B cell (primary cell): ENCODE data around the gene CAPN11. TPM values are rescaled to one million over a fixed set of nuclear protein-coding genes. Genes with fewer than 3 reads are reported as not detected.

Source experiments
- ATAC-seq: fragments of 200-7000 bp; cut with Tn5 transposase; one replicate; pipeline ENCODE4 v1.10.0; 2021; ENCODE audit warnings: low read depth, mild to moderate bottlenecking, moderate number of reproducible peaks, moderate library complexity
- CTCF ChIA-PET: fragments of 350-600 bp; sonication (Branson Sonifier 250); formaldehyde crosslinking; loops from one replicate; lab custom pipeline; 2021; ENCODE audit warnings: antibody characterized with exemption, inconsistent platforms; lab: Charles Lee
- POLR2A ChIA-PET: fragments of 350-600 bp; sonication (Branson Sonifier 250); formaldehyde crosslinking; loops from one replicate; lab custom pipeline; 2021; ENCODE audit warnings: antibody characterized with exemption; lab: Charles Lee
- DNase-seq: peaks from one replicate; pipeline ENCODE4 v3.0.0; 2013
- H2AFZ ChIP-seq: 2 replicates; pipeline ENCODE4 v1.6.1; 2012; ENCODE audit warnings: mild to moderate bottlenecking, low read depth, low read length; ENCODE audit not compliant: insufficient read depth, poor library complexity, severe bottlenecking
- H3K27ac ChIP-seq, 2 donors: 1 replicate in 1 of 2; 2 replicates in 1 of 2; pipeline ENCODE4 v1.5.1; 2012 to 2013; ENCODE audit warnings: low read length in 2 of 2, mild to moderate bottlenecking in 2 of 2, moderate library complexity in 1 of 2
- H3K27me3 ChIP-seq, 4 experiments: fragments of 200-600 bp in 1 of 4; sonication (generic) in 1 of 4; replicated peaks in 1 of 4; 1 replicate in 2 of 4; 2 replicates in 2 of 4; pipeline versions ENCODE4 v1.6.1 to v1.7.0; 2013 to 2016; ENCODE audit warnings: low read length in 3 of 4, mild to moderate bottlenecking in 2 of 4, mixed read lengths in 1 of 4, moderate library complexity in 1 of 4; ENCODE audit not compliant: insufficient read depth in 4 of 4, control insufficient read depth in 3 of 4; ENCODE audit errors: control extremely low read depth in 1 of 4
- H3K36me3 ChIP-seq, 2 experiments: replicated peaks in 1 of 2; 1 replicate in 1 of 2; 2 replicates in 1 of 2; pipeline versions ENCODE4 v1.6.1 to v1.7.1; 2013; ENCODE audit warnings: low read length in 1 of 2; ENCODE audit not compliant: insufficient read depth in 2 of 2, control insufficient read depth in 1 of 2; ENCODE audit errors: control extremely low read depth in 1 of 2, extremely low read depth in 1 of 2
- H3K4me1 ChIP-seq, 2 donors: fragments of 200-600 bp in 1 of 2; sonication (generic) in 1 of 2; 1 replicate in 1 of 2; 2 replicates in 1 of 2; pipeline versions ENCODE4 v1.5.1 to v1.6.1; 2013 to 2017; ENCODE audit warnings: low read length in 2 of 2; ENCODE audit not compliant: control insufficient read depth in 2 of 2, insufficient read depth in 2 of 2
- H3K4me2 ChIP-seq: replicated peaks from 2 replicates; pipeline ENCODE3; 2012; ENCODE audit warnings: mild to moderate bottlenecking, low read depth, low read length; ENCODE audit not compliant: poor library complexity, severe bottlenecking
- H3K4me3 ChIP-seq, 5 experiments: fragments of 200-600 bp in 1 of 5; sonication (generic) in 1 of 5; 1 replicate in 3 of 5; 2 replicates in 2 of 5; pipeline versions ENCODE4 v1.5.1 to v1.7.0; 2011 to 2016; ENCODE audit warnings: low read length in 4 of 5, mild to moderate bottlenecking in 4 of 5, low read depth in 2 of 5, control low read depth in 1 of 5, moderate library complexity in 1 of 5; ENCODE audit not compliant: insufficient read depth in 1 of 5; ENCODE audit errors: control extremely low read depth in 1 of 5, extremely low read depth in 1 of 5
- H3K79me2 ChIP-seq: fragments of 200-600 bp; sonication (generic); one replicate; pipeline ENCODE4 v1.6.0; 2016; ENCODE audit warnings: low read length; ENCODE audit not compliant: control insufficient read depth, insufficient read depth
- H3K9ac ChIP-seq: fragments of 200-600 bp; sonication (generic); 2 replicates; pipeline ENCODE4 v1.6.1; 2017; ENCODE audit warnings: mild to moderate bottlenecking, low read length, moderate library complexity
- H3K9me3 ChIP-seq, 3 donors: one replicate each; pipeline versions ENCODE4 v1.6.1 to v1.7.1; 2013; ENCODE audit warnings: low read length in 2 of 3; ENCODE audit not compliant: control insufficient read depth in 2 of 3, insufficient read depth in 1 of 3; ENCODE audit errors: control extremely low read depth in 1 of 3
- H4K20me1 ChIP-seq: 2 replicates; pipeline ENCODE4 v1.6.0; 2012; ENCODE audit warnings: mild to moderate bottlenecking, low read length; ENCODE audit not compliant: insufficient read depth, control insufficient read depth, poor library complexity, severe bottlenecking
- H3K27ac Mint-ChIP-seq: one replicate; pipeline ENCODE4 v1.8.0; 2021; ENCODE audit warnings: mixed read lengths
- H3K27me3 Mint-ChIP-seq: one replicate; pipeline ENCODE4 v1.8.0; 2021; ENCODE audit warnings: mixed read lengths
- H3K4me1 Mint-ChIP-seq: one replicate; pipeline ENCODE4 v1.8.0; 2021; ENCODE audit warnings: mixed read lengths
- H3K4me3 Mint-ChIP-seq: one replicate; pipeline ENCODE4 v1.8.0; 2021; ENCODE audit warnings: mixed read lengths
- H3K9me3 Mint-ChIP-seq: one replicate; pipeline ENCODE4 v1.8.0; 2022; ENCODE audit warnings: mixed read lengths; ENCODE audit not compliant: insufficient read depth
- CTCF ChIP-seq: fragments of 200-600 bp; IDR thresholded peaks from one replicate; pipeline ENCODE4 v1.8.0; 2022; ENCODE audit warnings: antibody characterized with exemption, mild to moderate bottlenecking
- EZH2 ChIP-seq: IDR thresholded peaks from 2 replicates; pipeline ENCODE4 v1.6.1; 2012; ENCODE audit warnings: borderline replicate concordance, low read depth, mild to moderate bottlenecking, moderate library complexity, low read length; ENCODE audit not compliant: insufficient read depth, poor library complexity, severe bottlenecking
- WGBS: methylation state at CpG from one replicate; pipeline ENCODE4 v1.1.5; 2013; ENCODE audit warnings: missing lambda C conversion rate; ENCODE audit not compliant: insufficient coverage; 5-methylcytosine and 5-hydroxymethylcytosine counted together
- intact Hi-C: fragments of 100-400 bp; cut with micrococcal nuclease; formaldehyde crosslinking; loops from one replicate; pipeline ENCODE4 v1.10.0; 2022
- polyA minus RNA-seq: library from RNA; depleted of rRNA, polyadenylated mRNA; stranded (reverse); fragments of >200 nt; gene quantifications from 2 replicates; pipeline ENCODE4 v1.2.3, GENCODE V29; 2012
- polyA plus RNA-seq: library from polyadenylated mRNA; depleted of rRNA; stranded (reverse); fragments of >200 nt; gene quantifications from 2 replicates; pipeline ENCODE4 v1.2.3, GENCODE V29; 2012
- total RNA-seq, 2 donors: library from RNA; stranded (reverse); fragments of 120-200 nt in 1 of 2; gene quantifications; 1 replicate in 1 of 2; 2 replicates in 1 of 2; pipeline versions ENCODE4 v1.2.3 to v1.2.4, GENCODE V29; 2013 to 2022

The CAPN11 gene
- total RNA-seq (not detected in 2 replicates), polyA plus RNA-seq (not detected in 2 replicates), polyA minus RNA-seq (not detected in 2 replicates)
- 0.14 TPM for total RNA-seq (2013)

- H3K4me2 ChIP-seq, result no peak within 1 kb of the TSS
- DNase-seq (no peak), ATAC-seq (no peak)
- H3K9me3 Mint-ChIP-seq, result no peaks in the 10 kb centered on the region
- no peak within 1 kb of the TSS for H3K9ac ChIP-seq
- H3K4me1 ChIP-seq, result no peaks in the 10 kb centered on the region
- H3K27me3 Mint-ChIP-seq, result peaks cover 10% of the 10 kb centered on the region
- WGBS, result 58% methylated on average over 2 of the region's 5 CpGs
- no peak within 1 kb of the TSS for H2AFZ ChIP-seq
- H3K27ac Mint-ChIP-seq, result no peak within 1 kb of the TSS
- POLR2A ChIA-PET, result no interaction called here
- intact Hi-C loops, result no loop called here
- TF ChIP-seq CTCF (no peak), EZH2 (no peak)
- H3K36me3 ChIP-seq, result no peaks in the 10 kb centered on the region
- H3K79me2 ChIP-seq, result no peaks in the 10 kb centered on the region
- H3K27me3 ChIP-seq, result peaks cover 0 to 7% (median 0%) of the 10 kb centered on the region in 4 experiments
- H3K27ac ChIP-seq, result no peak within 1 kb of the TSS
- no peaks in the 10 kb centered on the region for H3K9me3 ChIP-seq
- no peak within 1 kb of the TSS for H3K4me3 ChIP-seq
- H3K4me3 Mint-ChIP-seq, result no peak within 1 kb of the TSS
- no peaks in the 10 kb centered on the region for H3K4me1 Mint-ChIP-seq
- H4K20me1 ChIP-seq, result no peaks in the 10 kb centered on the region
- CTCF ChIA-PET, result interaction anchor here (2.0 kb wide), 1 partner anchor 14 kb away, joined by 6 read pairs; no protein-coding TSS in a partner anchor
Observed at GRCh38 chr6:44158770-44159228, at the start of gene CAPN11. CAPN11 (plus strand) TSS chr6:44158820; CDS start chr6:44158849, 29 bp downstream.

GRCh38 chr6:44109212-44109611 lies 49.4 kb upstream of the CAPN11 start:
- Mint-ChIP-seq H3K27me3 (no peaks in the 10 kb centered on the region), H3K4me3 (no peak overlapping the region), H3K27ac (no peak overlapping the region), H3K9me3 (no peaks in the 10 kb centered on the region), H3K4me1 (peaks cover 2% of the 10 kb centered on the region)
- ChIA-PET POLR2A (no interaction called here), CTCF (no interaction called here)
- Histone ChIP-seq H2AFZ (no peak overlapping the region), H3K4me2 (no peak overlapping the region), H3K4me3 (no peak overlapping the region), H3K4me1 (no peaks in the 10 kb centered on the region), H3K27me3 (no peaks in the 10 kb centered on the region), H3K79me2 (peaks cover 9% of the 10 kb centered on the region), H4K20me1 (peaks cover 8% of the 10 kb centered on the region), H3K27ac (no peak overlapping the region), H3K9ac (no peak overlapping the region), H3K9me3 (no peaks in the 10 kb centered on the region), H3K36me3 (peaks cover 2 to 54% of the 10 kb centered on the region in 2 experiments)
- intact Hi-C loops, result no loop called here
- WGBS, result 99% methylated on average over 10 of the region's 10 CpGs
- ATAC-seq, result no peak
- no peak for DNase-seq
- no peak for TF ChIP-seq CTCF
- no peak for TF ChIP-seq EZH2
